Prostate gland (tissue), 2 donors: ENCODE measurements around the gene INSM2.

ENCODE experiments used
- CTCF ChIP-seq, 4 experiments: fragments of 200-600 bp in 2 of 4; fragments of 450-650 bp in 2 of 4; sonication (generic) in 2 of 4; IDR thresholded peaks; 1 replicate in 3 of 4; 2 replicates in 1 of 4; pipeline ENCODE4 v1.5.1; 2016 to 2019; ENCODE audit warnings: antibody characterized with exemption in 4 of 4, mild to moderate bottlenecking in 2 of 4, moderate library complexity in 2 of 4
- POLR2AphosphoS5 ChIP-seq: sonication (generic); formaldehyde crosslinking; IDR thresholded peaks from one replicate; pipeline ENCODE4 v1.6.1; 2017; ENCODE audit warnings: antibody characterized with exemption

GRCh38 chr14:35533357-35534207 lies at the start of gene INSM2:
- TF ChIP-seq POLR2AphosphoS5 (no peak), CTCF (IDR thresholded peaks at IDR 0.05) (no peak)
